ENCODE measurements around the gene LAPTM4A. TPM values are rescaled to one million over a fixed set of nuclear protein-coding genes. Genes with fewer than 3 reads are reported as not detected.
"Not testable (repeated sequence)": the region's sequence is repeated elsewhere in the genome, so short reads cannot be mapped to it uniquely, and the experiment has no call there.

Gene LAPTM4A
- total RNA-seq, 1 donor from 2014 or later = 227 TPM

- DNase-seq (ENCODE audit: low spot score) = no peak
These were observed 25.3 kb upstream of the LAPTM4A start for GRCh38 chr2:20076757-20077156.

- DNase-seq (ENCODE audit: low spot score) = no peak
These were observed 23.5 kb upstream of the LAPTM4A start for GRCh38 chr2:20074901-20075300.

GRCh38 chr2:20074046-20074648, 22.7 kb upstream of the LAPTM4A start:
- DNase-seq (ENCODE audit: low spot score) = not testable (repeated sequence)

GRCh38 chr2:20073460-20073859, 22.0 kb upstream of the LAPTM4A start:
- DNase-seq (ENCODE audit: low spot score) = no peak

- DNase-seq (ENCODE audit: low spot score) = no peak
These were observed 21.2 kb upstream of the LAPTM4A start for GRCh38 chr2:20072436-20073158.

- DNase-seq (ENCODE audit: low spot score) = no peak
These were observed 20.3 kb upstream of the LAPTM4A start for GRCh38 chr2:20071397-20072383.

- DNase-seq (ENCODE audit: low spot score) = no peak
These were observed 18.3 kb upstream of the LAPTM4A start for GRCh38 chr2:20069756-20070155.

GRCh38 chr2:20067992-20068584, 16.7 kb upstream of the LAPTM4A start:
- DNase-seq (ENCODE audit: low spot score) = no peak

GRCh38 chr2:20065885-20066602, 14.6 kb upstream of the LAPTM4A start:
- DNase-seq (ENCODE audit: low spot score) = peak; percentile 77

GRCh38 chr2:20064841-20065240, 13.4 kb upstream of the LAPTM4A start:
- no peak for DNase-seq (ENCODE audit: low spot score)

GRCh38 chr2:20064421-20064820, 13.0 kb upstream of the LAPTM4A start:
- DNase-seq (ENCODE audit: low spot score) = no peak

- no peak for DNase-seq (ENCODE audit: low spot score)
These were observed 11.5 kb upstream of the LAPTM4A start for GRCh38 chr2:20062615-20063545.

GRCh38 chr2:20061940-20062339, 10.5 kb upstream of the LAPTM4A start:
- no peak for DNase-seq (ENCODE audit: low spot score)

- no peak for DNase-seq (ENCODE audit: low spot score)
These were observed 10.0 kb upstream of the LAPTM4A start for GRCh38 chr2:20061476-20061875.

- DNase-seq (ENCODE audit: low spot score) = no peak
These were observed 8.7 kb upstream of the LAPTM4A start for GRCh38 chr2:20060106-20060505.

- no peak for DNase-seq (ENCODE audit: low spot score)
These were observed 5.8 kb upstream of the LAPTM4A start for GRCh38 chr2:20057268-20057667.

- DNase-seq (ENCODE audit: low spot score) = no peak
These were observed 3.5 kb upstream of the LAPTM4A start for GRCh38 chr2:20054931-20055330.

GRCh38 chr2:20054119-20054518, 2.7 kb upstream of the LAPTM4A start:
- DNase-seq (ENCODE audit: low spot score) = no peak

GRCh38 chr2:20052861-20053281, 1.4 kb upstream of the LAPTM4A start:
- DNase-seq (ENCODE audit: low spot score) = peak; percentile 61

- no peak for DNase-seq (ENCODE audit: low spot score)
These were observed 912 bp upstream of the LAPTM4A start for GRCh38 chr2:20052229-20052851.

Data from ureter (tissue), 1 donor.